SK-N-SH (cell line): ENCODE measurements around the gene PIAS1.

Experiments used
- GABPA ChIP-seq: IDR thresholded peaks from 2 replicates; pipeline ENCODE4 v1.4.0; 2012; ENCODE audit warnings: low read depth, mild to moderate bottlenecking
- TAF1 ChIP-seq: IDR thresholded peaks from 2 replicates; pipeline ENCODE4 v1.6.1; 2012; ENCODE audit warnings: low read depth, mild to moderate bottlenecking, low read length, moderate library complexity, borderline replicate concordance
- TF ChIP-seq, protein P1 (sequence below): IDR thresholded peaks from 2 replicates; pipeline ENCODE4 v1.4.0; 2012; ENCODE audit warnings: low read depth, borderline replicate concordance
- TF ChIP-seq, protein P2 (sequence below): fragments of 200-600 bp; sonication (generic); IDR thresholded peaks from 2 replicates; pipeline ENCODE4 v1.6.1; 2017; ENCODE audit warnings: antibody characterized with exemption, mild to moderate bottlenecking, moderate library complexity

DNA sequence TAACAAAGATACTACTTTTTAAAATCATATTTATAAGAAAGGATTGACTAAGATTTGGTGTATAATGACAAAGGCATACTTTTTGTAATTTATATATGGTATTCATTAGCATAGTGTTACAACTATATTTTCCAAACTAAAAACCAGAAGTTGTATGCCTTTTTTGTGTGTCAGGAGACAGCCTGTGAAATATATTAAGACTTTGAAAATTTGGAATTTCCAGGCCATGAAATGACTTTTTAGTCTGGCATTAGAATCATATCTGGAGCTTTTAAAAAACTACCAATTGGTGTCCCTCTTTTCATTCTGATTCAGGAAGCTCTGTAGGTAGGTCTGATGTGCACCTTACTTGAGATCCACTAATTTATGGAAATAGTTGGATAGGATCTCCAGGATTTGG, 109.1 kb downstream of the PIAS1 start:
- TF ChIP-seq GABPA, result no peak
- TF ChIP-seq, protein P1, sequence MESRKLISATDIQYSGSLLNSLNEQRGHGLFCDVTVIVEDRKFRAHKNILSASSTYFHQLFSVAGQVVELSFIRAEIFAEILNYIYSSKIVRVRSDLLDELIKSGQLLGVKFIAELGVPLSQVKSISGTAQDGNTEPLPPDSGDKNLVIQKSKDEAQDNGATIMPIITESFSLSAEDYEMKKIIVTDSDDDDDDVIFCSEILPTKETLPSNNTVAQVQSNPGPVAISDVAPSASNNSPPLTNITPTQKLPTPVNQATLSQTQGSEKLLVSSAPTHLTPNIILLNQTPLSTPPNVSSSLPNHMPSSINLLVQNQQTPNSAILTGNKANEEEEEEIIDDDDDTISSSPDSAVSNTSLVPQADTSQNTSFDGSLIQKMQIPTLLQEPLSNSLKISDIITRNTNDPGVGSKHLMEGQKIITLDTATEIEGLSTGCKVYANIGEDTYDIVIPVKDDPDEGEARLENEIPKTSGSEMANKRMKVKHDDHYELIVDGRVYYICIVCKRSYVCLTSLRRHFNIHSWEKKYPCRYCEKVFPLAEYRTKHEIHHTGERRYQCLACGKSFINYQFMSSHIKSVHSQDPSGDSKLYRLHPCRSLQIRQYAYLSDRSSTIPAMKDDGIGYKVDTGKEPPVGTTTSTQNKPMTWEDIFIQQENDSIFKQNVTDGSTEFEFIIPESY, result no peak
- TF ChIP-seq TAF1, result no peak
- TF ChIP-seq, protein P2, sequence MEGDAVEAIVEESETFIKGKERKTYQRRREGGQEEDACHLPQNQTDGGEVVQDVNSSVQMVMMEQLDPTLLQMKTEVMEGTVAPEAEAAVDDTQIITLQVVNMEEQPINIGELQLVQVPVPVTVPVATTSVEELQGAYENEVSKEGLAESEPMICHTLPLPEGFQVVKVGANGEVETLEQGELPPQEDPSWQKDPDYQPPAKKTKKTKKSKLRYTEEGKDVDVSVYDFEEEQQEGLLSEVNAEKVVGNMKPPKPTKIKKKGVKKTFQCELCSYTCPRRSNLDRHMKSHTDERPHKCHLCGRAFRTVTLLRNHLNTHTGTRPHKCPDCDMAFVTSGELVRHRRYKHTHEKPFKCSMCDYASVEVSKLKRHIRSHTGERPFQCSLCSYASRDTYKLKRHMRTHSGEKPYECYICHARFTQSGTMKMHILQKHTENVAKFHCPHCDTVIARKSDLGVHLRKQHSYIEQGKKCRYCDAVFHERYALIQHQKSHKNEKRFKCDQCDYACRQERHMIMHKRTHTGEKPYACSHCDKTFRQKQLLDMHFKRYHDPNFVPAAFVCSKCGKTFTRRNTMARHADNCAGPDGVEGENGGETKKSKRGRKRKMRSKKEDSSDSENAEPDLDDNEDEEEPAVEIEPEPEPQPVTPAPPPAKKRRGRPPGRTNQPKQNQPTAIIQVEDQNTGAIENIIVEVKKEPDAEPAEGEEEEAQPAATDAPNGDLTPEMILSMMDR, result no peak
